Esophagus squamous epithelium (tissue), 5 donors: Measurements from ENCODE around the gene UBD. TPM values are rescaled to one million over a fixed set of nuclear protein-coding genes. Genes with fewer than 3 reads are reported as not detected.

Source experiments
- DNase-seq: peaks from one replicate; lab custom pipeline; 2025; lab: John Stamatoyannopoulos, UW
- H3K27ac ChIP-seq, 4 donors: fragments of 200-600 bp; sonication (generic); one replicate each; pipeline ENCODE4 v1.5.1; 2016 to 2019; ENCODE audit warnings: mild to moderate bottlenecking in 1 of 4
- H3K27me3 ChIP-seq, 4 donors: fragments of 200-600 bp; sonication (generic); 1 replicate in 3 of 4; 2 replicates in 1 of 4; pipeline versions ENCODE4 v1.5.1 to v1.6.0; 2017 to 2021; ENCODE audit warnings: antibody characterized with exemption in 1 of 4
- H3K36me3 ChIP-seq, 3 donors: fragments of 200-600 bp; sonication (generic); one replicate each; pipeline ENCODE4 v1.5.1; 2016 to 2019
- H3K4me1 ChIP-seq, 3 donors: fragments of 200-600 bp; sonication (generic); one replicate each; pipeline ENCODE4 v1.5.1; 2017 to 2019
- H3K4me3 ChIP-seq, 4 donors: fragments of 200-600 bp; sonication (generic); 1 replicate in 3 of 4; 2 replicates in 1 of 4; pipeline ENCODE4 v1.5.1; 2016 to 2019; ENCODE audit warnings: mild to moderate bottlenecking in 2 of 4, moderate library complexity in 1 of 4
- H3K9me3 ChIP-seq, 3 donors: fragments of 200-600 bp; sonication (generic); one replicate each; pipeline ENCODE4 v1.5.1; 2016 to 2019
- CTCF ChIP-seq, 6 experiments: fragments of 450-650 bp in 4 of 6; fragments of 200-600 bp in 2 of 6; sonication (generic) in 2 of 6; IDR thresholded peaks; one replicate each; pipeline ENCODE4 v1.5.1; 2016 to 2019; ENCODE audit warnings: antibody characterized with exemption in 6 of 6, mild to moderate bottlenecking in 4 of 6, moderate library complexity in 4 of 6
- POLR2A ChIP-seq, 4 donors: fragments of 450-650 bp; IDR thresholded peaks; one replicate each; pipeline ENCODE4 v1.6.1; 2017; ENCODE audit warnings: antibody characterized with exemption in 4 of 4, mild to moderate bottlenecking in 4 of 4, moderate library complexity in 3 of 4
- WGBS, 2 donors: methylation state at CpG; one replicate each; pipeline ENCODE4 v1.1.5; 2018; 5-methylcytosine and 5-hydroxymethylcytosine counted together
- intact Hi-C: fragments of 100-400 bp; cut with DNase I; formaldehyde crosslinking; loops from one replicate; pipeline ENCODE4 v1.15.0; 2022
- total RNA-seq, 4 donors: library from RNA; depleted of rRNA; stranded (reverse); fragments of >200 nt; gene quantifications; one replicate each; pipeline ENCODE4 v1.1.0, GENCODE V29; 2016
- donor health status: DM: yes; HTN: yes; CAD: no.

UBD gene
- total RNA-seq, 4 donors from 2014 or later, result 0.76 to 11.1 (median 1.6) TPM; not detected in 1

GRCh38 chr6:29537714-29538403 lies 21.7 kb downstream of the UBD start:
- H3K4me1 ChIP-seq, result no peaks in the 10 kb centered on the region
- intact Hi-C loops, result no loop called here
- no peak overlapping the region for H3K27ac ChIP-seq
- TF ChIP-seq CTCF (IDR thresholded peaks at IDR 0.05) (no peak), POLR2A (IDR thresholded peaks at IDR 0.05) (no peak)
- H3K9me3 ChIP-seq, result no peaks in the 10 kb centered on the region
- H3K4me3 ChIP-seq, result no peak overlapping the region
- no peaks in the 10 kb centered on the region for H3K36me3 ChIP-seq
- 64 to 73% methylated on average over 4 of the region's 4 CpGs for WGBS, 2 donors
- peaks cover 0 to 6% (median 0%) of the 10 kb centered on the region in 4 donors for H3K27me3 ChIP-seq
- DNase-seq, result no peak

- Histone ChIP-seq H3K27me3 (no peaks in the 10 kb centered on the region), H3K36me3 (no peaks in the 10 kb centered on the region), H3K4me3 (no peak overlapping the region), H3K9me3 (no peaks in the 10 kb centered on the region), H3K4me1 (no peaks in the 10 kb centered on the region), H3K27ac (no peak overlapping the region)
- no peak for DNase-seq
- intact Hi-C loops, result no loop called here
- no peak for TF ChIP-seq POLR2A (IDR thresholded peaks at IDR 0.05)
- no peak for TF ChIP-seq CTCF (IDR thresholded peaks at IDR 0.05)
- 80% methylated on average over 1 of the region's 2 CpGs; no CpG with 5 or more reads in 1 of the 2 donors for WGBS, 2 donors
Observed at GRCh38 chr6:29532320-29532951, 27.1 kb downstream of the UBD start.

GRCh38 chr6:29531668-29532067 lies 27.9 kb downstream of the UBD start:
- TF ChIP-seq POLR2A (IDR thresholded peaks at IDR 0.05) (no peak), CTCF (IDR thresholded peaks at IDR 0.05) (no peak)
- no peaks in the 10 kb centered on the region for H3K36me3 ChIP-seq
- intact Hi-C loops, result no loop called here
- H3K9me3 ChIP-seq, result no peaks in the 10 kb centered on the region
- no peaks in the 10 kb centered on the region for H3K4me1 ChIP-seq
- H3K27me3 ChIP-seq, result no peaks in the 10 kb centered on the region
- H3K4me3 ChIP-seq, result no peak overlapping the region
- no peak for DNase-seq
- 60% methylated on average over 1 of the region's 3 CpGs for WGBS, 2 donors
- H3K27ac ChIP-seq, result no peak overlapping the region

GRCh38 chr6:29530671-29531310 lies 28.7 kb downstream of the UBD start:
- intact Hi-C loops, result no loop called here
- Histone ChIP-seq H3K27me3 (no peaks in the 10 kb centered on the region), H3K4me3 (no peak overlapping the region), H3K4me1 (no peaks in the 10 kb centered on the region), H3K36me3 (no peaks in the 10 kb centered on the region), H3K9me3 (no peaks in the 10 kb centered on the region), H3K27ac (no peak overlapping the region)
- DNase-seq, result no peak
- no peak for TF ChIP-seq CTCF (IDR thresholded peaks at IDR 0.05)
- no peak for TF ChIP-seq POLR2A (IDR thresholded peaks at IDR 0.05)
- WGBS, 2 donors, result 100% methylated on average over 2 of the region's 2 CpGs; no CpG with 5 or more reads in 1 of the 2 donors

- Histone ChIP-seq H3K4me1 (no peaks in the 10 kb centered on the region), H3K4me3 (no peak overlapping the region), H3K27me3 (no peaks in the 10 kb centered on the region), H3K27ac (no peak overlapping the region), H3K36me3 (no peaks in the 10 kb centered on the region), H3K9me3 (no peaks in the 10 kb centered on the region)
- WGBS, 2 donors, result 67 to 100% methylated on average over 1 to 2 of the region's 3 CpGs
- no peak for TF ChIP-seq POLR2A (IDR thresholded peaks at IDR 0.05)
- intact Hi-C loops, result no loop called here
- DNase-seq, result no peak
Observed at GRCh38 chr6:29529956-29530355, 29.6 kb downstream of the UBD start.
